ENCODE measurements around the gene INTS3. TPM values are rescaled to one million over a fixed set of nuclear protein-coding genes. Genes with fewer than 3 reads are reported as not detected.

Gene INTS3
- polyA plus RNA-seq, 1 donor from 2014 or later = 29.9 TPM

- Histone ChIP-seq H3K27ac (ENCODE audit: low read length) (no peak overlapping the region), H3F3A (ENCODE audit: insufficient read depth, low read length, poor library complexity, severe bottlenecking) (no peaks in the 10 kb centered on the region), H2AFZ (ENCODE audit: low read depth, low read length) (no peak overlapping the region)
Observed at GRCh38 chr1:153696741-153697140, 31.1 kb upstream of the INTS3 start.

GRCh38 chr1:153697191-153698019 is 30.4 kb upstream of the INTS3 start:
- no peak for TF ChIP-seq MXI1 (conservative IDR thresholded peaks at IDR 0.05; ENCODE audit: poor library complexity, severe bottlenecking)
- no peak for TF ChIP-seq SMC3 (conservative IDR thresholded peaks at IDR 0.05; ENCODE audit: poor library complexity)
- no peak for TF ChIP-seq EZH2 (IDR thresholded peaks at IDR 0.05; ENCODE audit: borderline replicate concordance, insufficient read depth, low read length, poor library complexity, severe bottlenecking)
- TF ChIP-seq EP300 (conservative IDR thresholded peaks at IDR 0.05; ENCODE audit: poor library complexity, severe bottlenecking) = no peak
- no peak for TF ChIP-seq CTCF (IDR thresholded peaks at IDR 0.05; ENCODE audit: poor library complexity, severe bottlenecking)
- TF ChIP-seq POLR2AphosphoS5 (IDR thresholded peaks at IDR 0.05) = no peak
- TF ChIP-seq TAF1 (IDR thresholded peaks at IDR 0.05; ENCODE audit: low read depth) = no peak
- no peak for TF ChIP-seq RAD21 (conservative IDR thresholded peaks at IDR 0.05)
- no peak for TF ChIP-seq REST (IDR thresholded peaks at IDR 0.05; ENCODE audit: borderline replicate concordance)
- H3K4me3 ChIP-seq (ENCODE audit: low read length) = no peak overlapping the region

More at GRCh38 chr1:153696741-153697140, 31.1 kb upstream of the INTS3 start:
- H3K9ac ChIP-seq (ENCODE audit: low read length) = no peak overlapping the region
- no peaks in the 10 kb centered on the region for H4K20me1 ChIP-seq (ENCODE audit: insufficient read depth)
- H3K9me3 ChIP-seq (ENCODE audit: low read length) = no peaks in the 10 kb centered on the region
- H3K4me2 ChIP-seq (ENCODE audit: low read length) = no peak overlapping the region
- no peak overlapping the region for H3K4me3 ChIP-seq (ENCODE audit: low read length)
- H3K79me2 ChIP-seq (replicated peaks; ENCODE audit: insufficient read depth, low read length) = no peaks in the 10 kb centered on the region
- H3K36me3 ChIP-seq (ENCODE audit: insufficient read depth, low read length) = no peaks in the 10 kb centered on the region
- H3K27me3 ChIP-seq (ENCODE audit: insufficient read depth, low read depth, low read length) = no peaks in the 10 kb centered on the region
- H3K9me2 ChIP-seq (ENCODE audit: insufficient read depth, low read length) = no peaks in the 10 kb centered on the region
- TF ChIP-seq TAF1 (IDR thresholded peaks at IDR 0.05; ENCODE audit: low read depth) = no peak
- TF ChIP-seq EP300 (conservative IDR thresholded peaks at IDR 0.05; ENCODE audit: poor library complexity, severe bottlenecking) = no peak
- TF ChIP-seq REST (IDR thresholded peaks at IDR 0.05; ENCODE audit: borderline replicate concordance) = no peak
- no peak for TF ChIP-seq POLR2AphosphoS5 (IDR thresholded peaks at IDR 0.05)
- no peak for TF ChIP-seq RAD21 (conservative IDR thresholded peaks at IDR 0.05)
- TF ChIP-seq SMC3 (conservative IDR thresholded peaks at IDR 0.05; ENCODE audit: poor library complexity) = no peak

More at GRCh38 chr1:153697191-153698019, 30.4 kb upstream of the INTS3 start:
- Histone ChIP-seq H3K9me3 (ENCODE audit: low read length) (no peaks in the 10 kb centered on the region), H3K4me2 (ENCODE audit: low read length) (no peak overlapping the region), H3K79me2 (replicated peaks; ENCODE audit: insufficient read depth, low read length) (no peaks in the 10 kb centered on the region), H3K27ac (ENCODE audit: low read length) (no peak overlapping the region), H3F3A (ENCODE audit: insufficient read depth, low read length, poor library complexity, severe bottlenecking) (no peaks in the 10 kb centered on the region), H3K36me3 (ENCODE audit: insufficient read depth, low read length) (no peaks in the 10 kb centered on the region), H2AFZ (ENCODE audit: low read depth, low read length) (no peak overlapping the region), H4K20me1 (ENCODE audit: insufficient read depth) (no peaks in the 10 kb centered on the region), H3K9ac (ENCODE audit: low read length) (no peak overlapping the region), H3K27me3 (ENCODE audit: insufficient read depth, low read depth, low read length) (no peaks in the 10 kb centered on the region), H3K9me2 (ENCODE audit: insufficient read depth, low read length) (no peaks in the 10 kb centered on the region)
